ENCODE results near the gene KCNIP4.

The KCNIP4 gene

DNA sequence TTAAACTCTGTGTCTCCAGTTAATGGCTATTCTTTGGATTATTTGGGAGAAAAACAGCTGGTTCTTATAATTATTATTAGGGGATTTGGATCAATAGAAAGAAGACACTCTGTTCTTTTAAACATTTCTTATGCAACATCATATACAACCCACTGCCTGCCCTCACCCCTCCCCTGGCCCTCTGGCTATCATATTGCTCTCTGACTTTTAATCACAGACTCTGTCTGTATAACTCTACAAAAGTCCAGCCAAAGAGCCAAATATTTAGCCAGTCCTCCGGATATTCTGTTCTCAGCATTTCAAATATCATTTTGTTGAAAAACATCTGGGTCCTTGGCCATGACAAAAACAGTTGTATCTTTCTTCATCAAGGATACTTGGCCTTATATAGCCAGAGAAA lies 1267.3 kb downstream of the KCNIP4 start:
- TF ChIP-seq TARDBP (IDR thresholded peaks at IDR 0.05): no peak
- no peak for TF ChIP-seq NFRKB (IDR thresholded peaks at IDR 0.05)
- TF ChIP-seq L3MBTL2 (conservative IDR thresholded peaks at IDR 0.05): no peak
- no peak for TF ChIP-seq SUZ12 (IDR thresholded peaks at IDR 0.05)
- TF ChIP-seq BHLHE40 (IDR thresholded peaks at IDR 0.05; ENCODE audit: borderline replicate concordance): no peak
- TF ChIP-seq, protein P1, sequence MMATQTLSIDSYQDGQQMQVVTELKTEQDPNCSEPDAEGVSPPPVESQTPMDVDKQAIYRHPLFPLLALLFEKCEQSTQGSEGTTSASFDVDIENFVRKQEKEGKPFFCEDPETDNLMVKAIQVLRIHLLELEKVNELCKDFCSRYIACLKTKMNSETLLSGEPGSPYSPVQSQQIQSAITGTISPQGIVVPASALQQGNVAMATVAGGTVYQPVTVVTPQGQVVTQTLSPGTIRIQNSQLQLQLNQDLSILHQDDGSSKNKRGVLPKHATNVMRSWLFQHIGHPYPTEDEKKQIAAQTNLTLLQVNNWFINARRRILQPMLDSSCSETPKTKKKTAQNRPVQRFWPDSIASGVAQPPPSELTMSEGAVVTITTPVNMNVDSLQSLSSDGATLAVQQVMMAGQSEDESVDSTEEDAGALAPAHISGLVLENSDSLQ (IDR thresholded peaks at IDR 0.05): no peak
- no peak for TF ChIP-seq FOXA1 (IDR thresholded peaks at IDR 0.05)
- TF ChIP-seq ARNT (IDR thresholded peaks at IDR 0.05): no peak
- no peak for TF ChIP-seq LEF1 (IDR thresholded peaks at IDR 0.05; ENCODE audit: borderline replicate concordance)
- no peak for TF ChIP-seq CTBP1 (IDR thresholded peaks at IDR 0.05; ENCODE audit: borderline replicate concordance)
- TF ChIP-seq ELF4 (IDR thresholded peaks at IDR 0.05): no peak
- TF ChIP-seq FOXM1 (IDR thresholded peaks at IDR 0.05; ENCODE audit: borderline replicate concordance): no peak
- no peak for TF ChIP-seq FOXK2 (IDR thresholded peaks at IDR 0.05)
- POLR2A ChIA-PET: no interaction called here
- CTCF ChIA-PET: no interaction called here
- DNase-seq (ENCODE audit: extremely low spot score): no peak

GRCh38 chr4:20680736-20681135 lies 1267.8 kb downstream of the KCNIP4 start:
- no peak for DNase-seq (ENCODE audit: extremely low spot score)
- ChIA-PET CTCF (no interaction called here), POLR2A (no interaction called here)
- TF ChIP-seq L3MBTL2 (conservative IDR thresholded peaks at IDR 0.05) (no peak), SP1 (IDR thresholded peaks at IDR 0.05) (no peak), SUZ12 (IDR thresholded peaks at IDR 0.05) (no peak), FOXM1 (IDR thresholded peaks at IDR 0.05; ENCODE audit: borderline replicate concordance) (no peak), FOXA1 (IDR thresholded peaks at IDR 0.05) (no peak), LEF1 (IDR thresholded peaks at IDR 0.05; ENCODE audit: borderline replicate concordance) (no peak), ARNT (IDR thresholded peaks at IDR 0.05) (no peak), ZNF384 (IDR thresholded peaks at IDR 0.05) (no peak), FOXK2 (IDR thresholded peaks at IDR 0.05) (no peak)
- TF ChIP-seq, protein P1 (IDR thresholded peaks at IDR 0.05): no peak

DNA sequence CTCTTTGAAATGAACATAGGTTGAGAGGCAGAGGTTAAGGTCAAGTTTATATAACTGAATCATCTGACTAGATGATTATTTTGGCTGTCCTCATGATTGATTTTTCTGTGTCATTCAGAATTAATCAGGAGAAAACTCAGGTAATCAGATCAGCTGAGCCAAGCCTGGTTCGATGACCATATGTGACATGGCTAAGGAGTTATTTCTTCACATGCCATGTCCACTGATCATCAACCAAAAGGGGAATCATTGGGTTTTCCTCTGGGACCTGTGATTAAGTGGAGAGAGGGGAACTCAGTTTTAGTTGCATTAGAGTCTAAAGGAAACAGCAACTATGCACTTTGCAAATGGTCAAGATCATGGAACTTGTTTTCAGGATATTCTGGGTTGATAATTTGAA lies 1268.6 kb downstream of the KCNIP4 start:
- ChIA-PET CTCF (no interaction called here), POLR2A (no interaction called here)
- TF ChIP-seq NFRKB (IDR thresholded peaks at IDR 0.05) (no peak), L3MBTL2 (conservative IDR thresholded peaks at IDR 0.05) (no peak), FOXK2 (IDR thresholded peaks at IDR 0.05) (no peak), ELF4 (IDR thresholded peaks at IDR 0.05) (no peak), SUZ12 (IDR thresholded peaks at IDR 0.05) (no peak)
- DNase-seq (ENCODE audit: extremely low spot score): no peak

Measured in HEK293T (cell line).